Measurements from ENCODE around the gene SLC25A34.
"Not testable (repeated sequence)": the region's sequence is repeated elsewhere in the genome, so short reads cannot be mapped to it uniquely, and the experiment has no call there.

SLC25A34 gene

GRCh38 chr1:15736038-15736891 is at the start of gene SLC25A34:
Gene SLC25A34, plus strand, starts transcription at chr1:15736258. Its CDS starts 228 bp downstream, at chr1:15736486.
- no peak for DNase-seq

GRCh38 chr1:15687446-15687845 is 48.6 kb upstream of the SLC25A34 start:
- DNase-seq, result no peak

- no peak for DNase-seq
Observed at GRCh38 chr1:15690317-15690716, 45.7 kb upstream of the SLC25A34 start.

- no peak for DNase-seq
Observed at GRCh38 chr1:15691434-15692032, 44.5 kb upstream of the SLC25A34 start.

- DNase-seq, result no peak
Observed at GRCh38 chr1:15692121-15692682, 43.9 kb upstream of the SLC25A34 start.

- no peak for DNase-seq
Observed at GRCh38 chr1:15693371-15693770, 42.7 kb upstream of the SLC25A34 start.

GRCh38 chr1:15696956-15697521 is 39.0 kb upstream of the SLC25A34 start:
- peak; percentile 16 to 35 for DNase-seq

GRCh38 chr1:15698201-15698600 is 37.9 kb upstream of the SLC25A34 start:
- DNase-seq, result no peak

- not testable (repeated sequence) for DNase-seq
Observed at GRCh38 chr1:15699321-15699720, 36.7 kb upstream of the SLC25A34 start.

GRCh38 chr1:15700508-15700907 is 35.5 kb upstream of the SLC25A34 start:
- DNase-seq, result no peak

- DNase-seq, result no peak
Observed at GRCh38 chr1:15701784-15702183, 34.3 kb upstream of the SLC25A34 start.

- no peak for DNase-seq
Observed at GRCh38 chr1:15702722-15703550, 33.1 kb upstream of the SLC25A34 start.

- DNase-seq, result no peak
Observed at GRCh38 chr1:15703562-15703961, 32.5 kb upstream of the SLC25A34 start.

- DNase-seq, result no peak
Observed at GRCh38 chr1:15704526-15705183, 31.4 kb upstream of the SLC25A34 start.

- DNase-seq, result no peak
Observed at GRCh38 chr1:15705184-15705566, 30.9 kb upstream of the SLC25A34 start.

GRCh38 chr1:15706751-15707150 is 29.3 kb upstream of the SLC25A34 start:
- no peak for DNase-seq

GRCh38 chr1:15707239-15707925 is 28.7 kb upstream of the SLC25A34 start:
- no peak for DNase-seq

GRCh38 chr1:15708486-15709137 is 27.4 kb upstream of the SLC25A34 start:
- no peak for DNase-seq

GRCh38 chr1:15709226-15709625 is 26.8 kb upstream of the SLC25A34 start:
- no peak for DNase-seq

GRCh38 chr1:15712168-15712567 is 23.9 kb upstream of the SLC25A34 start:
- DNase-seq, result no peak
